Measurements from ENCODE around the gene FREM1.

DNA sequence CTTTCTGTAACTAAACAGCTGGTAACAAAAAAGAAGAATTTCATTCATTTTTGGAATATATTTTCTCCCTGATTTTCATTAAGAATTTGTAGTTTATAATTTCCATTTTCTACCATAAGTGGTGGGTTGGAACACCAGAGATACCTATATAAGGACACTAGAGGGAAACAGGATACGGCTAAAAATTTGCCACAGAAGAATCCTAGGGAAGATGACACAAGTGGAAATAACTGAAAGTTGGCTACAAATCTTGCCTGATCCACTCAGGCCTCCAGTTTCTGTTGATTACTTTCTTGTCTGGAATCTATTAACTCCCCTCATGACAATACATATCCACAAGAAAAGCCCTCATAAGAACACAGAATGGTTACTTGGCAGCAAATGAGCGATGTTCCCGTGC is 46.8 kb downstream of the FREM1 start:
- no peak for TF ChIP-seq POLR2A (IDR thresholded peaks at IDR 0.05)
- TF ChIP-seq, protein P1, sequence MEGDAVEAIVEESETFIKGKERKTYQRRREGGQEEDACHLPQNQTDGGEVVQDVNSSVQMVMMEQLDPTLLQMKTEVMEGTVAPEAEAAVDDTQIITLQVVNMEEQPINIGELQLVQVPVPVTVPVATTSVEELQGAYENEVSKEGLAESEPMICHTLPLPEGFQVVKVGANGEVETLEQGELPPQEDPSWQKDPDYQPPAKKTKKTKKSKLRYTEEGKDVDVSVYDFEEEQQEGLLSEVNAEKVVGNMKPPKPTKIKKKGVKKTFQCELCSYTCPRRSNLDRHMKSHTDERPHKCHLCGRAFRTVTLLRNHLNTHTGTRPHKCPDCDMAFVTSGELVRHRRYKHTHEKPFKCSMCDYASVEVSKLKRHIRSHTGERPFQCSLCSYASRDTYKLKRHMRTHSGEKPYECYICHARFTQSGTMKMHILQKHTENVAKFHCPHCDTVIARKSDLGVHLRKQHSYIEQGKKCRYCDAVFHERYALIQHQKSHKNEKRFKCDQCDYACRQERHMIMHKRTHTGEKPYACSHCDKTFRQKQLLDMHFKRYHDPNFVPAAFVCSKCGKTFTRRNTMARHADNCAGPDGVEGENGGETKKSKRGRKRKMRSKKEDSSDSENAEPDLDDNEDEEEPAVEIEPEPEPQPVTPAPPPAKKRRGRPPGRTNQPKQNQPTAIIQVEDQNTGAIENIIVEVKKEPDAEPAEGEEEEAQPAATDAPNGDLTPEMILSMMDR (IDR thresholded peaks at IDR 0.05) = no peak
